Measurements from ENCODE around the gene VAMP8. TPM values are rescaled to one million over a fixed set of nuclear protein-coding genes. Genes with fewer than 3 reads are reported as not detected.
A peak's percentile ranks its signal among the peaks of the same experiment; 100 is the strongest.

The VAMP8 gene
- total RNA-seq, 6 donors from 2014 or later: 62.8 to 289 (median 154) TPM

- no peaks in the 10 kb centered on the region for H3K9me3 ChIP-seq
- ATAC-seq (ENCODE audit: low FRiP score in 2 of 2) (no peak), DNase-seq (no peak)
- TF ChIP-seq EP300 (IDR thresholded peaks at IDR 0.05): no peak
- no peak for TF ChIP-seq CTCF (IDR thresholded peaks at IDR 0.05)
- no peak for TF ChIP-seq POLR2A (IDR thresholded peaks at IDR 0.05)
- TF ChIP-seq POLR2AphosphoS5 (IDR thresholded peaks at IDR 0.05): no peak
- H3K36me3 ChIP-seq: no peaks in the 10 kb centered on the region
- 61 to 93% methylated on average over 2 of the region's 2 CpGs for WGBS, 2 donors
- no peaks in the 10 kb centered on the region for H3K27me3 ChIP-seq
- H3K4me1 ChIP-seq: peaks cover 0 to 1% (median under 1%) of the 10 kb centered on the region in 4 donors
- H3K4me3 ChIP-seq: no peak overlapping the region
- no peak overlapping the region for H3K27ac ChIP-seq
Measured at GRCh38 chr2:85531589-85531988, 45.8 kb upstream of the VAMP8 start.

GRCh38 chr2:85534099-85534498 lies 43.3 kb upstream of the VAMP8 start:
- Histone ChIP-seq H3K4me1 (peaks cover 8 to 13% (median 10%) of the 10 kb centered on the region in 4 donors), H3K36me3 (no peaks in the 10 kb centered on the region), H3K4me3 (no peak overlapping the region), H3K27ac (no peak overlapping the region), H3K27me3 (no peaks in the 10 kb centered on the region), H3K9me3 (no peaks in the 10 kb centered on the region)
- 67 to 82% methylated on average over 3 of the region's 3 CpGs for WGBS, 2 donors
- no peak for DNase-seq
- no peak for ATAC-seq (ENCODE audit: low FRiP score in 2 of 2)
- TF ChIP-seq EP300 (IDR thresholded peaks at IDR 0.05) (no peak), POLR2AphosphoS5 (IDR thresholded peaks at IDR 0.05) (no peak), CTCF (IDR thresholded peaks at IDR 0.05) (no peak), POLR2A (IDR thresholded peaks at IDR 0.05) (no peak)

- Histone ChIP-seq H3K4me3 (no peak overlapping the region), H3K36me3 (no peaks in the 10 kb centered on the region), H3K27ac (peak overlapping the region in 2 of 4 donors; percentile 15 to 40), H3K9me3 (no peaks in the 10 kb centered on the region), H3K27me3 (no peaks in the 10 kb centered on the region), H3K4me1 (peaks cover 8 to 13% (median 11%) of the 10 kb centered on the region in 4 donors)
- WGBS, 2 donors: 56 to 65% methylated on average over 3 of the region's 3 CpGs
- DNase-seq (no peak), ATAC-seq (ENCODE audit: low FRiP score in 2 of 2) (no peak)
- no peak for TF ChIP-seq POLR2A (IDR thresholded peaks at IDR 0.05)
- TF ChIP-seq POLR2AphosphoS5 (IDR thresholded peaks at IDR 0.05): no peak
- no peak for TF ChIP-seq EP300 (IDR thresholded peaks at IDR 0.05)
- no peak for TF ChIP-seq CTCF (IDR thresholded peaks at IDR 0.05)
Measured at GRCh38 chr2:85534881-85535280, 42.5 kb upstream of the VAMP8 start.

- H3K27ac ChIP-seq: peak overlapping the region in 2 of 4 donors; percentile 95 to 99
Measured at GRCh38 chr2:85536479-85536878, 40.9 kb upstream of the VAMP8 start.

GRCh38 chr2:85537600-85538506 lies 39.5 kb upstream of the VAMP8 start:
- Histone ChIP-seq H3K27ac (peak overlapping the region; percentile 95 to 99 (median 96)), H3K9me3 (no peaks in the 10 kb centered on the region), H3K27me3 (no peaks in the 10 kb centered on the region), H3K4me3 (peak overlapping the region; percentile 85 to 97 (median 92)), H3K4me1 (peaks cover 29 to 40% (median 35%) of the 10 kb centered on the region in 4 donors), H3K36me3 (peaks cover 14 to 20% (median 17%) of the 10 kb centered on the region in 4 donors)
- TF ChIP-seq EP300 (IDR thresholded peaks at IDR 0.05) (no peak), POLR2AphosphoS5 (IDR thresholded peaks at IDR 0.05) (peak in 1 of 2 donors; percentile 63), CTCF (IDR thresholded peaks at IDR 0.05) (no peak), POLR2A (IDR thresholded peaks at IDR 0.05) (peak in 1 of 4 donors; percentile 48)
- DNase-seq: peak; percentile 77 to 85
- peak; percentile 12 to 37 for ATAC-seq (ENCODE audit: low FRiP score in 2 of 2)
- WGBS, 2 donors: 0 to 1% methylated on average over 34 to 35 of the region's 35 CpGs

More at GRCh38 chr2:85536479-85536878, 40.9 kb upstream of the VAMP8 start:
- DNase-seq (no peak), ATAC-seq (ENCODE audit: low FRiP score in 2 of 2) (no peak)
- no peaks in the 10 kb centered on the region for H3K27me3 ChIP-seq
- H3K36me3 ChIP-seq: peaks cover 0 to 6% (median 4%) of the 10 kb centered on the region in 4 donors
- no peak for TF ChIP-seq POLR2A (IDR thresholded peaks at IDR 0.05)
- no peak for TF ChIP-seq EP300 (IDR thresholded peaks at IDR 0.05)
- TF ChIP-seq POLR2AphosphoS5 (IDR thresholded peaks at IDR 0.05): no peak
- 86 to 87% methylated on average over 3 of the region's 3 CpGs for WGBS, 2 donors
- no peak overlapping the region for H3K4me3 ChIP-seq
- H3K9me3 ChIP-seq: no peaks in the 10 kb centered on the region
- H3K4me1 ChIP-seq: peaks cover 17 to 28% (median 21%) of the 10 kb centered on the region in 4 donors
